Right cardiac atrium (tissue), 5 donors: ENCODE measurements around the gene UBE2F. TPM values are rescaled to one million over a fixed set of nuclear protein-coding genes. Genes with fewer than 3 reads are reported as not detected.

Experiments used
- polyA plus RNA-seq: library from polyadenylated mRNA; stranded (reverse); fragments of 200-250 nt; gene quantifications from one replicate; pipeline ENCODE4 v1.2.3, GENCODE V29; 2013
- total RNA-seq, 4 donors: library from RNA; stranded (reverse); fragmentation: NEBNext Ultra II Directional; extraction: Animal tissue kit (Norgen Biotek cat#: 25700); gene quantifications; one replicate each; pipeline ENCODE4 v1.2.1, GENCODE V29; 2021
- donor health status: healthy with polysubstance abuse.
- donor health status: DM: no; HTN: yes; CAD: no.
- donor health status: DM: no; HTN: no; CAD: no.
- donor health status: DM: no; HTN: yes; CAD: no; lungs with severe emphysema.
- donor health status: DM: yes; HTN: yes; CAD: no.

Gene UBE2F
- total and polyA plus RNA-seq, 5 donors: 95.9 to 118 (median 106) TPM

Other genes with a start within 250 kb of the UBE2F start
- gene RBM44, start 168.2 kb upstream of the UBE2F start, total RNA-seq: under 1 TPM; 0.23 to 0.70 (median 0.40) TPM
- gene RBM44, start 168.2 kb upstream of the UBE2F start, polyA plus RNA-seq: 0.20 TPM
- 100 to 1,000 TPM; 122 to 276 (median 160) TPM for gene RAMP1, start 107.4 kb upstream of the UBE2F start, total RNA-seq
- gene RAMP1, start 107.4 kb upstream of the UBE2F start, polyA plus RNA-seq: 164 TPM
- 10 to 100 TPM in 3 of 4 donors, 1 to 10 TPM in 1; 9.4 to 14.2 (median 11.7) TPM for gene SCLY, start 94.0 kb downstream of the UBE2F start, total RNA-seq
- 8.2 TPM for gene SCLY, start 94.0 kb downstream of the UBE2F start, polyA plus RNA-seq
- gene ESPNL, start 133.3 kb downstream of the UBE2F start, total RNA-seq: under 1 TPM; 0.29 to 0.60 (median 0.56) TPM
- gene ESPNL, start 133.3 kb downstream of the UBE2F start, polyA plus RNA-seq: 0.79 TPM
- 10 to 100 TPM; 16.9 to 34.4 (median 23.8) TPM for gene KLHL30, start 171.7 kb downstream of the UBE2F start, total RNA-seq
- gene KLHL30, start 171.7 kb downstream of the UBE2F start, polyA plus RNA-seq: 15.9 TPM
- gene ERFE, start 192.0 kb downstream of the UBE2F start, total RNA-seq: under 1 TPM in 3 of 4 donors, not detected in 1; 0.35 to 0.81 (median 0.69) TPM
- gene ERFE, start 192.0 kb downstream of the UBE2F start, polyA plus RNA-seq: 0.16 TPM
- gene ILKAP, start 236.7 kb downstream of the UBE2F start, total RNA-seq: 10 to 100 TPM; 24.4 to 34.1 (median 30.7) TPM
- gene ILKAP, start 236.7 kb downstream of the UBE2F start, polyA plus RNA-seq: 34.3 TPM